ENCODE data around the gene SERPINA9. TPM values are rescaled to one million over a fixed set of nuclear protein-coding genes. Genes with fewer than 3 reads are reported as not detected.

The SERPINA9 gene
- total RNA-seq, 1 experiment from 2014 or later: not detected

- H3K9me3 ChIP-seq (ENCODE audit: insufficient read depth, low read depth): no peaks in the 10 kb centered on the region
- no peak overlapping the region for H3K27ac ChIP-seq
- CTCF ChIA-PET: no interaction called here
- H2AFZ ChIP-seq: no peak overlapping the region
- intact Hi-C loops (cut with micrococcal nuclease; ENCODE audit: unreplicated experiment): no loop called here
- H4K20me1 ChIP-seq (ENCODE audit: insufficient read depth): no peaks in the 10 kb centered on the region
- BruUV-seq (replicated peaks): no TSS peak
- no peak for DNase-seq
- no peak overlapping the region for H3K4me2 ChIP-seq
- POLR2A ChIA-PET (ENCODE audit: unreplicated experiment): no interaction called here
- H3K27me3 ChIP-seq (ENCODE audit: insufficient read depth, low read depth): peaks cover 8% of the 10 kb centered on the region; the same call in 1 of the 2 replicates
- TF ChIP-seq CTCF (conservative IDR thresholded peaks at IDR 0.05) (no peak), EZH2 (IDR thresholded peaks at IDR 0.05; ENCODE audit: low read depth) (no peak)
- no peaks in the 10 kb centered on the region for H3K79me2 ChIP-seq (ENCODE audit: low read depth)
- no peaks in the 10 kb centered on the region for H3F3A ChIP-seq (ENCODE audit: insufficient read depth, low read depth)
- H3K9me2 ChIP-seq (ENCODE audit: insufficient read depth): no peaks in the 10 kb centered on the region
- H3K4me1 ChIP-seq (replicated peaks; ENCODE audit: insufficient read depth): no peaks in the 10 kb centered on the region
- no peaks in the 10 kb centered on the region for H3K36me3 ChIP-seq (ENCODE audit: low read depth)
- H3K4me3 ChIP-seq: no peak overlapping the region
Observed at GRCh38 chr14:94462219-94462551, 13.8 kb downstream of the SERPINA9 start.

GRCh38 chr14:94461526-94462218, 14.3 kb downstream of the SERPINA9 start:
- Histone ChIP-seq H3K4me1 (replicated peaks; ENCODE audit: insufficient read depth) (no peaks in the 10 kb centered on the region), H3K9me3 (ENCODE audit: insufficient read depth, low read depth) (no peaks in the 10 kb centered on the region), H3K27me3 (ENCODE audit: insufficient read depth, low read depth) (peaks cover 8% of the 10 kb centered on the region; the same call in 1 of the 2 replicates), H3K9me2 (ENCODE audit: insufficient read depth) (no peaks in the 10 kb centered on the region), H3K4me3 (no peak overlapping the region), H3K4me2 (no peak overlapping the region), H3K79me2 (ENCODE audit: low read depth) (no peaks in the 10 kb centered on the region), H3K27ac (no peak overlapping the region), H3K36me3 (ENCODE audit: low read depth) (no peaks in the 10 kb centered on the region), H4K20me1 (ENCODE audit: insufficient read depth) (no peaks in the 10 kb centered on the region), H3F3A (ENCODE audit: insufficient read depth, low read depth) (no peaks in the 10 kb centered on the region), H2AFZ (no peak overlapping the region)
- no TSS peak for BruUV-seq (replicated peaks)
- ChIA-PET POLR2A (ENCODE audit: unreplicated experiment) (no interaction called here), CTCF (no interaction called here)
- DNase-seq: no peak
- intact Hi-C loops (cut with micrococcal nuclease; ENCODE audit: unreplicated experiment): no loop called here
- no peak for TF ChIP-seq EZH2 (IDR thresholded peaks at IDR 0.05; ENCODE audit: low read depth)
- TF ChIP-seq CTCF (conservative IDR thresholded peaks at IDR 0.05): no peak

- Histone ChIP-seq H3K4me3 (no peak overlapping the region), H3K9me3 (ENCODE audit: insufficient read depth, low read depth) (no peaks in the 10 kb centered on the region), H4K20me1 (ENCODE audit: insufficient read depth) (no peaks in the 10 kb centered on the region), H3K4me1 (replicated peaks; ENCODE audit: insufficient read depth) (no peaks in the 10 kb centered on the region), H3K36me3 (ENCODE audit: low read depth) (no peaks in the 10 kb centered on the region), H3K4me2 (no peak overlapping the region), H3K9me2 (ENCODE audit: insufficient read depth) (no peaks in the 10 kb centered on the region), H3F3A (ENCODE audit: insufficient read depth, low read depth) (no peaks in the 10 kb centered on the region), H3K27ac (no peak overlapping the region), H2AFZ (no peak overlapping the region), H3K79me2 (ENCODE audit: low read depth) (no peaks in the 10 kb centered on the region), H3K27me3 (ENCODE audit: insufficient read depth, low read depth) (peaks cover 8% of the 10 kb centered on the region; the same call in 1 of the 2 replicates)
- POLR2A ChIA-PET (ENCODE audit: unreplicated experiment): no interaction called here
- CTCF ChIA-PET: no interaction called here
- no peak for TF ChIP-seq EZH2 (IDR thresholded peaks at IDR 0.05; ENCODE audit: low read depth)
- DNase-seq: no peak
- intact Hi-C loops (cut with micrococcal nuclease; ENCODE audit: unreplicated experiment): no loop called here
- no TSS peak for BruUV-seq (replicated peaks)
Observed at GRCh38 chr14:94460631-94461416, 15.2 kb downstream of the SERPINA9 start.

All from PC-9 (cell line).